GM18868 (cell line): Measurements from ENCODE around the gene BMP6.
"Not testable (repeated sequence)": the region's sequence is repeated elsewhere in the genome, so short reads cannot be mapped to it uniquely, and the experiment has no call there.

Source experiments
- ATAC-seq: cut with Tn5 transposase; IDR thresholded peaks from one replicate; pipeline ENCODE4 v1.9.1; 2021; ENCODE audit warnings: mild to moderate bottlenecking, moderate library complexity; ENCODE audit not compliant: unreplicated experiment

The BMP6 gene

DNA sequence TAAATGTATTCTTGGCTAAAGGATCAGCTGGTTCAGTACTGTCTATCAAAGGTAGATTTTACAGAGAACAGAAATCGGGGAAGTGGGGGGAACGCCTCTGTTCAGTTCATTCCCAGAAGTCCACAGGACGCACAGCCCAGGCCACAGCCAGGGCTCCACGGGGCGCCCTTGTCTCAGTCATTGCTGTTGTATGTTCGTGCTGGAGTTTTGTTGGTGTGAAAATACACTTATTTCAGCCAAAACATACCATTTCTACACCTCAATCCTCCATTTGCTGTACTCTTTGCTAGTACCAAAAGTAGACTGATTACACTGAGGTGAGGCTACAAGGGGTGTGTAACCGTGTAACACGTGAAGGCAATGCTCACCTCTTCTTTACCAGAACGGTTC is 154.8 kb downstream of the BMP6 start:
- ATAC-seq = no peak

DNA sequence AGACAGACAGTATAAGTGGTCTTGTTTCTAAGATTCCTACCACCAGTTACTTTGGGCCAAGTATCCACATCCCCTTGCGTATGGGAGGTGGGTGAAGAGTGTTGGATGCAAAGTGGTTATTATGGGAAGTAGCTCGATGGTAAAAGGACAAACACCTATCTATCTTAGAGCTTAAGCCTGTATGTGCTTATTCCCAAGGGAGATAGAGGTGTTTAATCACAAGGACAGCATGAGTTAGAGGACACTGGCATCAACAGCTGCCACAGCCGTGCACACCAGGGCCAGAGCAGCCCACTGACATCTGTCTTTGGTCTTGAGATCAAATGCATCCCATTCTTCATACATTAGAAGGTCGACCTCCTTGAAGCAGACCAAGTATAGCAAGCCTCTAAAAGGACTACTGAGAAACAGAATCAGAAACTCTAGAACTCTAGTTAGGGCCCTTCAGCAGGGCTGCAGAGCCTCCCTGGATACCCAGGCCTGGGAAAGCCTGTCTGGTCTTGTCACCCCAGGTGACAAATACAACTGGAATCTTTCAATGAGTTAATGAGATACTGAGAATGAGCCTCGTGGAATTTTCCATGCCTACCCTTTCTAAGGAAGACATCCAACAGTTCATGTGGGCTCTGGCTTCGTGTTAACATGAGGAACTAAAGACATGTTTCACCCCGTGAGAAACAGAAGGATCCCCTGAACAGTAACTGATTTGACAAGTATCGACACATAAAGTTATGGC is 156.0 kb downstream of the BMP6 start:
- no peak for ATAC-seq

DNA sequence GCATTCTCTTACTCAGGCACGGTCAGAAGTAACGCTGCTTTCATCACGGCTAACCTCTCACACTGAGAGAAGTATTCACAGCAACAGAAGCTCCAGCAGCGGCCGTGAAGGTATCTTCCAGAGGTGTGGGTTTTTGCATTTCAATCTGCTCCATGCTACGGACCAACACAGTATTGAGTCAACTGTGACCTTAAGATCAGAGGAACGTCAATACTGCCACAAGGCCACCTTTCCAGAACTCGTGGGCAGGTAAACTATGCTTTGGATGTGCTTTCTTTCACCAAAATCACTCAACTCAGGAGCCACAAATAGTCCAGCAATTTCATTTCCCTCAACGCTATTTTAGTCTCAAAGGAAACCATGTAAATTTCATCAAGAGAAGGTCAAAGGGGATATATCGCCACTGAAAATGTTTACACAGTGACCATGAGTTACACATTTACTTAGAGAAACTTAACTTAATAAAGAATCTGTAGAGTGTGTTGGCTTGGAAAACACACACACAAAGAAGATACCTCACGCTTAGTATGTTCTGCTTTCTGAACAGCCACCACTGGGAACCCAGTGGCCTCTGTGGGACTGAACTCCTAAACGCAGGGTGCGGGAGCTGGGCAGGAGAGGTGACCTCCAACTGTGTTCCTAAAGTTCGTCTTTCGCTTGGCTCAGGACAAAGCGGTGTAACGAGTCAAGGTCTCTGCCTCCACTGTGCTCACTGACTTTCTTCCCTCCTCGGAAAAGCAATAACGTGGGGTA is 156.8 kb downstream of the BMP6 start:
- no peak for ATAC-seq

DNA sequence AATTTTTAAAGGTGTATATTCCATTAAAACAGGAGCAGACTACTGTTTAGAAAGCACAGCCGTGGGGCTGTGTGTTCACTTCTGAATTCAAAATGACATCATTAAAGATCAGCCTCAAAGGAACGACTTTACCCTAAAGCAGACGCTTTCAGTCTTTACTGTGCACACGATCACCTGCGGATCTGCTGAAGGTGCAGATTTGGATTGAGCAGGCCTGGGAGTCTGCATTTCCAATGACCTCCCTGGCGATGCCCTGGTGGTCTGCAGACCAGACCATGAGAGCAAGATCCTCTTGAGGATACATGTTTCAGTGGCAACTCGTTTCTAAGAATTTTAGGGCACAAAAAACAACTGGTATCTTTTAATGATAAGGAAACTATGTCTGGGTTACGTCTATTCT is 157.5 kb downstream of the BMP6 start:
- ATAC-seq = no peak

DNA sequence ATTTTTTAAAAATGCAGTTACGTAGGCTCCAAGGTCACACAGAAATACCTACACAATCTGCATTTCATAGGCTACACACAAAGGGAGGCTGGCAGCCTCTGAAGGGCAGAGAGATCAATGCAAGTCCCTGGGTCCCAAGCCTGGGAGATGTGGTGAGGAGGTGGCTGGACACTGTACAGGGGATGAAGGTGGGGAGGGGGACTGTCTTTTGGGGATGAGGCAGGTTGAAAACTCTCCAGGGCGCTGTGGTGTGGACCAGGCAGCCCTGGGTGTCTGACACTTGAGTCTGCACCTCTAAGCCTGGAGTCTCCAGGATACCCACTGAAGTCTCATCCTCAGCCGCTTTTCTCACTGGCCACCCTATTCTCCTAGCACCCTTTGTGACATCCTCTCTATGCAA is 160.2 kb downstream of the BMP6 start:
- ATAC-seq = no peak

DNA sequence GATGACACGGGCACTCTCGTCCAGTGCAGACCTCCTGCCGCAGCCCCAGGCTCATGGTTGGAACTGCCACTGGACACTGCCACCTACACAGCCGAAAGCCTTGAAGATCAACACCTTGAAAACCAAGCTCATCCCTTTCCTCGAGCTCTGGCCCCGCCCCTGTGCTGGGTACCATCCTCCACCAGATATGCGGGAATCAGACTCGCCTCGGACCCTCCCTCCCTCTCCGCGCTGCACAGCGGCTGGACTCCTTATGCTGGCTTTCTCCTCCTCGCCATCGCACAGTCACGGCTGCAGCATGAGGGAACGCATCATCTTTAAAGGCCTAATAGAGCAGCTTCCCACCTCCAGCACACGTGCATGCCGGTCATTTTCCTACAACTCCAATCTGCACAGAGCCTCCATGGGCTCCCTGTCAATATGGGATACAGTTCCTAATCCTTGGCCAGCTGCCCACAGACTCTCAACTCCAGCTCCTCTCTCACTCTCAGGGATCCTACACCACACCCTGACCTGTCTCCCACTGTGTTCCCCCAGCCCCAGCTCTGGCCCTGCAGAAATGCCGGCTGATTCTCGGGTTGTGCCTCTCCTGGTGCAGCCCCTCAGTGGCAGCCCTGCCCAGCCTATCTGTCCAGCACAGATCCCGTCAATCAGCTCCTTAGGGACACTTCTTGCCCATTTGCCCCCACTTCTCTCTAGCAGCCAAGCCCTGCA is 161.5 kb downstream of the BMP6 start:
- no peak for ATAC-seq

DNA sequence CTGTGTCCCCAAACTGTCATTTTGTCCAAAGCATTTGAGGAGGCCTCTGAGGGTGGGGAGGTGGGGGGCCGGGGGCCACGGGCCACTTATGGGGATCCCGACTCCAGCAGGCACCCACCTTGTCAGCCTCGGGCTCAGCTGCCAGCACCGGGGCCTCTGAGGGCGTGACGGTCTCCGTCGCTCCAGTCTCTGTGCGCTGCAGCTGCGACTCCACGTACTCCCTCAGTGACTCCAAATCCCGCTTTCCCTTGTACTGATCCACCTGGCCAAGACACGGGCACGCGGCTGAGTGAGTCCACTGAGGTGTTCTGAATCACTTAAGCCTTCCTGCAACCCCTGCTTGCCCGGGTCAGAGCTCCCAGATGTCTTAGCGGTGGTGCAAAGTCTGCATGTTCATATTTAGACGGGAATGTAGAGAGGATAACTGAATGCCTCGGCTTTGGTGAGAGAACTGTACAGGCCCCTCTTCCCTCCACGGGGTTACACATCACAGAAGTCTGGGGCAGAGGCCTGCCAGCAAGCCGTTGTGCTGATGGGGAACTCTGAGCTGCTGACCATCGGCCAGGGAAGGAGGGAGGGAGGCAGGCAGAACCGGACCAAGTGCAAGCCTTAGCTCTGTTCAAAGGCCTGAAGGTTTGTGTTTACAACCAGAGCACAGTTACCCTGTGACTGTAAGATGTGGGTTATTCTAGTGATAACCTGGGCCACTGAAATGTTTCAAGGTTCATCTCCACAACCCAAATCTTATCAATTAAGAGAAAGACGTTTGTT is 162.9 kb downstream of the BMP6 start:
- no peak for ATAC-seq

DNA sequence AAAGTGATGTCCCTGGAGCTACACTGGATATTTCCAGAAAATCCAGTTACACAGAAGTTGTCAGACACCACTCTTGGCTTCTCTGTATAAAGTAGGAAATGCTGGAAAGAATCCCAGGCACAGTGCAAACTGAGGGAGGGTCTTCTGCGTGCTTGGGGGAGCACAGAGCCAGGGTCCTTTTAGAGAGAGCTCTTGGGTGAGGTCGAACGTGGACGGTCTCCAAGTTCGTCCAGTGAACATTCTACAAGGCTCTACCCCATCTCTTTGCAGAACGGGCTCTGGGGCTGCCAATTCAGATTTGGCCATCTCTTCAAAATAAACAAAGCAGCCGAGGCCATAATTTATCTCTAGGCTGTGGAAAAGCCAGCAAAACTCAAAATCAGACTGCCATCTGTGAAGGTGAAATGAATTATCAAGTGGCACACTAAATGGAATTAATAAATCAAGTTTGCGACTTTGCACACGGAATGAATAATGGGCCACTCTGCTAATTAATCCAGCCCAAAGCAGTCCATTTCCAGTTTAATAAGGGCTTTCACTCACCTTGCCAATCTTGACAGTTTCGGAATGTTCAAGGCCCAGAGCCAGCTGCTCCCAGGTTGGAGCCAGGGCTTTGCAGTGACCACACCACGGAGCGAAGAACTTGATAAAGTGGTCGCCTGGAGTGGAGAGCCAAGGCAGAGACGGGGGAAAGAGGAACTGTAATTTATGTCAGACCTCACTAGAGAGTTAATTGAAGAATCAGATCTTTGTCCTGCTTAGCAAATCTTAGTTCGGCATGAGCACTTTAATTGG is 165.4 kb downstream of the BMP6 start:
- no peak for ATAC-seq

DNA sequence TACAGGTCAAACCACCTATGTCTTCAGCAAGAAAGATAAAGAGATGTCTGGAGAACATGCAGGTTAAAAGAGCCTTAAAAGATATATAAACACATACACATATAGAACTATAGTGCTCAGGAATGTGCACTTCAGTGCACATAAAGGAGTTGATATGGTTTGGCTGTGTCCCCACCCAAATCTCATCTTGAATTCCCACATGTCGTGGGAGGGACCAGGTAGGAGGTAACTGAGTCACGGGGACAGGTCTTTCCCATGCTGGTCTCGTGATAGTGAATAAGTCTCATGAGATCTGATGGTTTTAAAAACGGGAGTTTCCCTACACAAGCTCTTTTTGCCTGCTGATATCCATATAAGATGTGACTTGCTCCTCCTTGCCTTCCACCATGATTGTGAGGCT is 166.5 kb downstream of the BMP6 start:
- not testable (repeated sequence) for ATAC-seq

DNA sequence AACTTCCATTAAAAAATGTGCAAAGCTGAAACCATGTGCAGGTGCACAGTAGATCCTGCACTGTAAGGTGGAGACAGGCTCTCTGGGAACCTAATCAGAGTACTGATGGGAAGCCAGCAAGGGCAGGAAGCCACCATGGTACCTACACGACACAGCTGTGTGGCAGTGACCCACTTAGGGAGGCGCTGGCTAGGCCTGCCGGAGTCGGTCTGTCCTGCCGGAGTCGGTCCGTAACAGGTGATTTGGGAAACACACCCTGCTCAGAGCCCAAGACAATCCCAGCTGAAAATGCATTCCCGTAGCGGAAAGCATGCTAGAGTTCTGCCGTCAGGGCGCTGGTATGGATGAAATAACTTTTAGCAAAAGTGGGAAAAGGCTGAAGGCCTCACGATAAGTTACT is 167.4 kb downstream of the BMP6 start:
- no peak for ATAC-seq

DNA sequence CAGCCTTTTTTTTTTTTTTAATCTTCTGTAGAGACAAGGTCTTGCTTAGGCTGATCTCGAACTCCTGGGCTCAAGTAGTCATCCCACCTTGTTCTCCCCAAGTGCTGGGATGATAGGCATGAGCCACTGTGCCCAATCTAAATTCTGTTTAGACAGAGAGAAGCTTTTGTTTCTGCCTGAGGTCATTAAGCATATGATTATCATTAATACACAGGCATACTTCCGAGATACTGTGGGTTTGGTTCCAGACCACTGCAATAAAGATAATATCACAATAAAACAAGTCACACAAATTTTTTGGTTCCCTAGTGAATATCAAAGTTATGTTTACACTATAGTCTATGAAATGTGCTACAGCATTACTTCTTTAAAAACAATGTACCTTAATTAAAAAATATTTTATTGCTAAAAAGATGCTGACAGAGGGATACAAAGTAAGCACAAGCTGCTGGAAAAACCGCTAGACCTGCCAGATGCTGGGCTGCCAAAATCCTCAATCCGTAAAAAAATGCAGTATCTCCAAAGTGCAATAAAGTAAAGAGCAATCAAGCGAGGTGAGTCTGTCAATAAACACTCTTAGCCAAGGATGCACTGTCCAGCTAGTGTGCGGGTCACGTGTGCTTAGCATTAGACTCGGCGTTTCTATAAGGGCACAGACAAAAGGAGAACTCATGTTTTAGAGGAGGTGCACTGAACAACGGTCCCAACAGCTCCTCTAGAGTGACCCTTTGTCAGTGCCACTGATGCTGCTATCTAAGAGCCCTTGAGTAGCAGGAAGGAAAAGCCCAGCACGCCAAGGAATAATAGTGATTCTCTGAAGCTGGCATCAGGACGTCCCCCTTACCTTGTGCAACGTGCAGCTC is 168.6 kb downstream of the BMP6 start:
- no peak for ATAC-seq

DNA sequence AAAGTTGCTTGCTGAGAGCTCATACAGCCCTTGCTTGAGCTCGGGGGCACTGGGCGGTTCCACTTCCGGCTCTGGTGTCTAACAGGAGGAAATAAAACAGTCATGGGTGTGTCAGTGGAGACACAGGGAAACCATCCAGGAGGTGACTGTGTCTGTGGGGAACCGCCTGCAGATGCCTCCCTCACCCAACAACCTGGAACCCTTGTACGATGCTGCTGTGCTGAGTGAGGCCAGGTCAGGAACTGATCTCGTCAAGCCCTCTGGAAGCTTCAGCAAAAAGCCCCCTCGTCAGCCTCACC is 169.2 kb downstream of the BMP6 start:
- no peak for ATAC-seq

DNA sequence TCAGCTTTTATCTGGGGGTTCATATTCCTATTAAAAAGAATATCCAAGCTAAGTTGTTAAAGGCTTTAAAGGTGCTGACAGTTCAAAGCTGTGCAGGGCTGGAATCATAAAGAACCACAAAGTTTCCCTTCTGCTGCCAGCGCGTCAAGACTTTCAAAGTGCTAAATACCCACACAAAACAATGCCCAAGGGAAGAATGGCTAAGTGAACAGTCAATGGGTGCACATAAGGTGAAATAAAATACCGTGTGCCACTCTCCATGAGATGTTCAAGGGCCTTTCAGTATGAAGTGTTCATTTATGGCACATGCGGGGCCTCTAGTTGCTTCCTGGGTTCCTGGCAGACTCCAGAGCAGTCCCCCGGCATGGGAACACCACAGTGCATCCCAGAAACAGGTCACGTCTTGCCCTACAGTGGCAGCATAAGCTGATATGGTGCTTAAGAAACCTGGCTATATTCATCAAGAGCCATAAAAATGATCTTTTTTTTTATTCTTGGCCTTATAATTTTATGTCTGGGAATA is 170.6 kb downstream of the BMP6 start:
- no peak for ATAC-seq

DNA sequence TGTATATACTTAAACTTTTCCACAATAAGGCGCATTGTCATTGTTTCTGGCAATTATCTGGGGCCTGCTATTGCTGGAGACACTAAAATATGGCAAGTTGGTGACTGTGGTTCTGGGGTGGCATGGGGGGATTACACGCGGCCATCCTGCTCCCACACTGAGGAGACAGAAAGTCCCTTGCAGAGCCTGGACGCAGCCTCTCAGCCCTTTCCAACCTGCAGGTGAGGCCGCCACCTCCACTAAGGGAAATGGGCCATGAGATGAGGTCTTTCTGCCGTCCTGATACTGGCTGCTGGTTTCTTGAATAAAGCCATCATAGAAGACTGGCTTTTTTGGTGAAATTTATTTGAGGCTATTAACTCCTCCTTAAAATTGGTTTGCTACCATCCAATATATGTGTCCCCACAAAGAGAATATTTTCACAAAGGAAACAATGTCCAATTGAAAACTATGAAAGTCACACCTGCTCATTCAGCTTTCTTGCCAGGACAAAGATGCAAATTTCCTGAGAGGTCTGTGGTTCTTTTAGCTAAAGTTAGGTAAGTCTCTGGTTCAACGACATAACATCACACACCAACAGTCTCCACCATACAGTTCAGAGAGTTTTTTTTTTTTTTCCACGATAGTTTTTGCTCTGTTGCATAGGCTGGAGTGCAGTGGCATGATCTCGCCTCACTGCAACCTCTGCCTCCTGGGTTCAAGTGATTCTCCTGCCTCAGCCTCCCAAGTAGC is 171.7 kb downstream of the BMP6 start:
- no peak for ATAC-seq

DNA sequence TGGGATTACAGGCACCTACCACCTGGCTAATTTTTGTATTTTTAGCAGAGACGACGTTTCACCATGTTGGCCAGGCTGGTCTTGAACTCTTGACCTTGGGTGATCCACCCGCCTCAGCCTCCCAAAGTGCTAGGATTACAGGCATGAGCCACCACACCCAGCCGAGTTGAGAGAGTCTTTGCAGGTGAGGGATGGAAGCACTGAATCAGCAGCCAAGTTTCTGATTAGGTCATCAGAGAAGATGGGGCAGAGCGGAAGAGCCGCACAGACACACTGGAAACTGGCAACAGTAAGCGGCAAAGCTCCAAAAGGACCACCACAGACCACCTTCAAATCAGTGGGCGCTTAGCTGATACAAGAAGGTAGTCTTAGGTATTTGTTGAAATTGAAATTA is 172.3 kb downstream of the BMP6 start:
- ATAC-seq = not testable (repeated sequence)

DNA sequence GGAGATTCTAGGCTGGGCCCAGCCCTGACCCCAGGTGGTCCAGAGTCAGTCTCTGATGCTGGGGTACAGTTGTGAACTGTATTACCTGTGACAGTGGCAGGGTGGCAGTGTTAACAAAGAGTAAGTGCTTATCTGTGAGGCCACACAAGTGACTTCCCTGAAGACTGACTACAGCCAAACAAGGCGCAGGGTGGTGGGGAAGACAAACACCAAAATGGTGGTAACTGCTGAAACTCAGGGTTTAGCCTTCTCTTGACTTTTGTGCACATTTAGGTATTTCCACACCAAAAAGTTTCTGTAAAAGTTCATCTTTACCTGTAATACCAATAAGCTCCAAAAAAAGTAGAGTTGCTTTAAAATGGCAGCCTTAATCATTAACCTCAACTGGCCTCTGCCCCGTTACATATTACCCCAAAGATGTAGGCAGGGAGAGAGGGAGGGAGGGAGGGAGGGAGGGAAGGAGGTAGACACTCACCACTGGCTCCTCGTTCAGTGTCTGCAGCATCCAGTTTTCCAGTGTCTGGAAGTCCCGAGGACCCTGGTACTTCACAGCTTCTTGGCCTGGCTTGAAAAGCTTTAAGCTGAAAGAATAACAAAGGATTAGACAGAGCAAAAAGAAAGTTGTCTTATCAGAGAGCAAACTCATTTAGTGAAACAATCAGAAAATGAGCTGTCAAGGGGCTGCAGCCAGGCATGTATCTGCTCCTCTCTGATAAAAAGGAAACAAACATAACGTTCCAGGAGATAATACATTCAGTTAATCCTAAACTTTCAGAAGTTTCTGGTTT is 173.4 kb downstream of the BMP6 start:
- no peak for ATAC-seq

DNA sequence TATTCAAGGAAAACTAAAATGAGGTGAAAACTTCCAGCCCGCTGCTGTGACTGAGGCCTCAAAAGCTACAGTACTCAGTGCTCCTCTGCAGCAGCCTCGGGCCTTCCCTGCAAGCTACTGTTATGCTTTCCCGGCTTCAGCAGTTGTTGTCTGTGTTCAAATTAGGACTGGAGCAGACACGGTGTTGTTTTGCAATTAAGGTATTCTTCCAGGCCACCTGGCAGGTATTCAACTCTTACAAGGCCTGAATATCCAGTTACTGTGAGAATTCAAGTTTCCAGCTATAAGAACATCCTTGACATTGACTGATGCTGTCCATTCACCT is 174.0 kb downstream of the BMP6 start:
- no peak for ATAC-seq

DNA sequence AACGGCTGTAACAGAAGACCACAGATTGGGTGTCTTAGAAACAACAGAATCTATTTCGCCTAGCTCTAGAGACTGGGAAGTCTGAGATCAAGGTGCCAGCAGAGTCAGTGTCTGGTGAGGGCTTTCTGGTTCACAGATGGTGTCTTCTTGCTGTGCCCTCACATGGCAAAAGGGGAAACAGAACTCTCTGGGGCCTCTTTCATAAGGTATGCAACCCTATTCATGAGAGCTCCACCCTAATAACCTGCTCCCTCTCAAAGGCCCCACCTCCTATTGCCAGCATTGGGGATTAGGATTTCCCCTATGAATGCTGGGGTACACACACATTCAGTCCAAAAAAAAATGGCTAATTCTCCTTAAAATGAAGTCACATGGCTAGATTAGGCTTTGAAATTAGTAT is 174.7 kb downstream of the BMP6 start:
- peak; percentile 53 for ATAC-seq
